Suprapubic skin (tissue), 4 donors: ENCODE measurements around the gene SLC7A6.

Experiments used
- CTCF ChIP-seq, 2 donors: fragments of 200-600 bp in 1 of 2; fragments of 450-650 bp in 1 of 2; sonication (generic) in 1 of 2; IDR thresholded peaks; one replicate each; pipeline ENCODE4 v1.5.1; 2016 to 2019; ENCODE audit warnings: antibody characterized with exemption in 2 of 2, mild to moderate bottlenecking in 1 of 2, moderate library complexity in 1 of 2
- EP300 ChIP-seq: sonication (generic); formaldehyde crosslinking; IDR thresholded peaks from one replicate; pipeline ENCODE4 v1.6.1; 2017; ENCODE audit warnings: antibody characterized with exemption
- POLR2A ChIP-seq, 2 donors: fragments of 450-650 bp; IDR thresholded peaks; one replicate each; pipeline ENCODE4 v1.6.1; 2017; ENCODE audit warnings: antibody characterized with exemption in 2 of 2, mild to moderate bottlenecking in 2 of 2, moderate library complexity in 2 of 2
- POLR2AphosphoS5 ChIP-seq, 3 donors: sonication (generic); formaldehyde crosslinking; IDR thresholded peaks; one replicate each; pipeline ENCODE4 v1.6.1; 2017; ENCODE audit warnings: antibody characterized with exemption in 3 of 3

DNA sequence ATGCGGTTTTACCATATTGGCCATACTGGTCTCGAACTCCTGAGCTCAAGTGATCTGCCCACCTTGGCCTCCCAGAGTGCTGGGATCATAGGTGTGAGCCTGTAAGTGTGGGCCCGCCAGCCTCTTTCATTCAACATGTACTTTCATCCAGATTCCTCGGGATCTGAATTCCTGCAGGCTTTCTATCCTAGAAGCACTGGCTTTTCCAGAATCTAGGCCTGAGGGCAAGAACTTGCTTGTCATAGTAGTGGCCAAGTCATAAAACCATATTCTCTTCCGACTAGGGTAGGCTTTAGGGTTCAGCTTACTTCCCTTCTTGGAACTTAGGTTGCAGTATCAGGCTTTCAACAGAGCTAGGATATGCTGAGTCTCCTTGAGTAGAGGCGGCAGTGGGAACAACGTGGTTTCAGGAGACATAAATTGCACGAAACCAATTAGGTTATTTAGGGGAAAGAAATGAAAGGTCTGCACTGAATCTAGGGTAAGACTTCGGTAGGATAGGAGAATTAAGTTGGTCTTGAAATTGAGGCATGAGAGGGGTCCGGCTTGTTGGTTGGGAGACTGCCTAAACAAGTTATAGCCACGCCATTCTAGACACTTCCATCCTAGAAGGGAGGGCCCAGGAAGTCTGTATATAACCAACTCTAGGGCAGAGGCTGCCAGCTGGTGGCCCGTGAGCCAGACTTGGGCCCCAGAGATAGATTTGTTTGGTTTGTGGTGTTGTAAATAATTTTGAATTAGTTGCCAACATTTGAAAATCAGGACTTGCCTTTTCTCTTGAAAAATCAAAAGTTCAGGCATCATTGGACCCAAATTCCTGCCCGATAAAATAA lies 15.6 kb downstream of the SLC7A6 start:
- no peak for TF ChIP-seq EP300
- no peak for TF ChIP-seq CTCF (IDR thresholded peaks at IDR 0.05)
- TF ChIP-seq POLR2A (IDR thresholded peaks at IDR 0.05) = no peak
- TF ChIP-seq POLR2AphosphoS5 (IDR thresholded peaks at IDR 0.05) = no peak
